Hepatocyte (in vitro differentiated cells): ENCODE results near the gene TTC8. TPM values are rescaled to one million over a fixed set of nuclear protein-coding genes. Genes with fewer than 3 reads are reported as not detected.

Experiments used
- DNase-seq: peaks from one replicate; pipeline ENCODE4 v3.0.0-alpha.2; 2016; ENCODE audit warnings: low spot score
- H2AFZ ChIP-seq: fragments of 200-600 bp; sonication (generic); 2 replicates; pipeline ENCODE4 v1.6.0; 2016; ENCODE audit warnings: antibody characterized with exemption, mild to moderate bottlenecking
- H3K27ac ChIP-seq: fragments of 200-600 bp; sonication (generic); 2 replicates; pipeline ENCODE4 v1.5.1; 2016; ENCODE audit warnings: mild to moderate bottlenecking
- H3K27me3 ChIP-seq: fragments of 200-600 bp; sonication (generic); 2 replicates; pipeline ENCODE4 v1.6.1; 2016
- H3K36me3 ChIP-seq: fragments of 200-600 bp; sonication (generic); replicated peaks from 2 replicates; pipeline ENCODE4 v1.5.1; 2016; ENCODE audit warnings: low read depth; ENCODE audit not compliant: insufficient read depth
- H3K4me1 ChIP-seq: fragments of 200-600 bp; sonication (generic); 2 replicates; pipeline ENCODE4 v1.5.1; 2016; ENCODE audit warnings: mild to moderate bottlenecking, moderate library complexity; ENCODE audit not compliant: insufficient read depth
- H3K4me2 ChIP-seq: fragments of 200-600 bp; sonication (generic); 2 replicates; pipeline ENCODE4 v1.6.0; 2016
- H3K4me3 ChIP-seq: fragments of 200-600 bp; sonication (generic); 2 replicates; pipeline ENCODE4 v1.5.1; 2016; ENCODE audit warnings: mild to moderate bottlenecking
- H3K79me2 ChIP-seq: fragments of 200-600 bp; sonication (generic); 2 replicates; pipeline ENCODE4 v1.6.0; 2017; ENCODE audit warnings: mild to moderate bottlenecking
- H3K9me2 ChIP-seq: fragments of 200-600 bp; sonication (generic); replicated peaks from 2 replicates; pipeline ENCODE4 v1.6.0; 2017; ENCODE audit warnings: mild to moderate bottlenecking; ENCODE audit not compliant: insufficient read depth
- H3K9me3 ChIP-seq: fragments of 200-600 bp; sonication (generic); 2 replicates; pipeline ENCODE4 v1.5.1; 2016; ENCODE audit warnings: low read depth, mild to moderate bottlenecking
- H4K20me1 ChIP-seq: fragments of 200-600 bp; sonication (generic); 2 replicates; pipeline ENCODE4 v1.6.0; 2016; ENCODE audit warnings: mild to moderate bottlenecking; ENCODE audit not compliant: insufficient read depth, poor library complexity, severe bottlenecking
- CTCF ChIP-seq: fragments of 200-600 bp; sonication (generic); IDR thresholded peaks from 2 replicates; pipeline ENCODE4 v1.5.1; 2016; ENCODE audit warnings: antibody characterized with exemption, mild to moderate bottlenecking; ENCODE audit not compliant: poor library complexity
- EZH2 ChIP-seq: fragments of 200-600 bp; sonication (generic); IDR thresholded peaks from 2 replicates; pipeline ENCODE4 v1.6.1; 2016; ENCODE audit warnings: antibody characterized with exemption, mild to moderate bottlenecking, borderline replicate concordance
- EZH2phosphoT487 ChIP-seq: fragments of 200-600 bp; sonication (generic); IDR thresholded peaks from one replicate; pipeline ENCODE4 v1.6.1; 2018; ENCODE audit warnings: antibody characterized with exemption, mild to moderate bottlenecking, low read depth, moderate library complexity; ENCODE audit not compliant: unreplicated experiment, severe bottlenecking
- WGBS: methylation state at CpG from one replicate; pipeline ENCODE4 v1.1.6; 2016; ENCODE audit warnings: low lambda C conversion rate; ENCODE audit errors: missing lambda C conversion rate; 5-methylcytosine and 5-hydroxymethylcytosine counted together
- polyA plus RNA-seq: library from polyadenylated mRNA; unstranded; fragments of >200 nt; fragmentation: Nextera tagmentation; extraction: Ambion mirVana; gene quantifications from 2 replicates; pipeline ENCODE4 v1.2.1, GENCODE V29; 2016
- total RNA-seq: library from RNA; depleted of rRNA; stranded (reverse); fragments of >200 nt; gene quantifications from 2 replicates; pipeline ENCODE4 v1.2.3, GENCODE V29; 2014

Gene TTC8
- total and polyA plus RNA-seq, 2 experiments from 2014 or later: 23.0 to 25.6 TPM

GRCh38 chr14:88790501-88791251 lies 33.8 kb upstream of the TTC8 start:
- H4K20me1 ChIP-seq: no peaks in the 10 kb centered on the region
- TF ChIP-seq CTCF (no peak), EZH2phosphoT487 (no peak), EZH2 (no peak)
- no peaks in the 10 kb centered on the region for H3K9me2 ChIP-seq
- H3K27me3 ChIP-seq: peaks cover 24% of the 10 kb centered on the region
- H3K4me3 ChIP-seq: no peak overlapping the region
- H3K4me1 ChIP-seq: peaks cover 4% of the 10 kb centered on the region
- H2AFZ ChIP-seq: no peak overlapping the region
- no peak overlapping the region for H3K27ac ChIP-seq
- H3K4me2 ChIP-seq: no peak overlapping the region
- no peaks in the 10 kb centered on the region for H3K9me3 ChIP-seq
- H3K36me3 ChIP-seq: no peaks in the 10 kb centered on the region
- DNase-seq: no peak
- no peaks in the 10 kb centered on the region for H3K79me2 ChIP-seq
- WGBS: 78% methylated on average over 5 of the region's 5 CpGs

DNA sequence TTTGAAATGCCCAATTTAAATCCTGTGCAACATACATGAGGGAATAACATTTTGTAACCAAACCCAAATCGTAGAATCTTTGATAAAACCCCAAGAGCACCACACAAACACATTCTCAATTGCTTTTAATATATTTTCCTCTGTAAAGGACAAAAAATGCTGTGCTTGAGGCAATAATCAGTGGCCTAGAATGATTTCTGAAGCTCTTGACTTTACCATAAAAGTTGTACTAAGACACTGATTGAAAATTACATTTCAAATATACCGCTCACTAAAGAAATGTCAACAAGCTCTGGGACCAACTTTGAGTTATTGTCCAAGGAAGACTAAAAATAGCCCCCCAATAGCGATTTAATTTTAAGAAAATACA lies 33.2 kb upstream of the TTC8 start:
- peak overlapping the region; percentile 89 for H3K4me2 ChIP-seq
- no peaks in the 10 kb centered on the region for H3K36me3 ChIP-seq
- H3K9me2 ChIP-seq: no peaks in the 10 kb centered on the region
- H3K27ac ChIP-seq: no peak overlapping the region
- no peak for DNase-seq
- 72% methylated on average over 3 of the region's 3 CpGs for WGBS
- TF ChIP-seq EZH2phosphoT487: no peak
- peaks cover 4% of the 10 kb centered on the region for H3K4me1 ChIP-seq
- no peaks in the 10 kb centered on the region for H3K9me3 ChIP-seq
- no peaks in the 10 kb centered on the region for H3K79me2 ChIP-seq
- H3K27me3 ChIP-seq: peaks cover 24% of the 10 kb centered on the region
- H2AFZ ChIP-seq: peak overlapping the region; percentile 72
- no peak overlapping the region for H3K4me3 ChIP-seq
- H4K20me1 ChIP-seq: no peaks in the 10 kb centered on the region

DNA sequence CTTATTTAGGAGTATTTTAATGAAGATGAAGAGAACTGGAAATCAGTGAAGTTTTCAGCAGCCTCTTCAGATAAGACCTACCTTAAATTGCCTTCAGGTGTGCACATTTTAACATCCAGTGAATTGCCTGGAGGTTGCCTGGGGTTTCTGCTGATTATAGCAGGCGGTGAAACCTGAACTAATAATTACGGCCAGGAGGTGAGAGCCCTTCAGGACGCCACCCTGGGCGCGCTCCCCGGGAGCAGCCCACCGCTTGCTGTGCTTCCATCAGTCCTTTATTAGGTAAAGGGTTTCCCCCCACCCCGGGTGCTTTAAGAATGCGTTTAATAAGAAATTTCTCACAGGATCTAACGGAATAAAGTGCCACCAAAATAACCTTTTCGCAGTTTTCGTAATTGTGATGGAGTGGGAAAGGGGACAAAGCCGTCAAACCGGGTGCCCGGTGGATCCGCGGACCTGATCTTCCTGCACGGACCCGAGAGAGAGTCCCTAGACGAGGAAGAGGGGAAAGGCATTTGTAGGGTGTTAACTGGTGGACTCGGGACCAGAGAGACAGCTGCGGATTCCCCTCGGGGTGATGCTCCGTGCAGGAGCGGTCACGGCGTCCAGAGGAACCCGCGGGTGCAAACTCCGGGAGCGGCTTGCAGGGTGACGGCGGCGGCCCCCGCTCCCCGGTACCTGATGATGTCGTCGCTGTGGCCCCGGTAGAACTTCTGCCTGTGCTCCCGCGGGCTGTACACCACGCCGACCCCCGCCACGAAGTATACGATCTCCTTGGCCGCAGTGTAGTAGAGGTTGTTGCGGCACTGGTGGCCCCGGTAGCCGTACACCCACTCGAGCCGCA lies 32.6 kb upstream of the TTC8 start:
- Histone ChIP-seq H3K9me2 (no peaks in the 10 kb centered on the region), H3K4me2 (peak overlapping the region; percentile 89), H3K79me2 (no peaks in the 10 kb centered on the region), H4K20me1 (no peaks in the 10 kb centered on the region), H3K36me3 (no peaks in the 10 kb centered on the region), H3K4me3 (peak overlapping the region; percentile 95), H3K27me3 (peaks cover 24% of the 10 kb centered on the region), H3K4me1 (peaks cover 4% of the 10 kb centered on the region), H2AFZ (peak overlapping the region; percentile 72), H3K27ac (no peak overlapping the region), H3K9me3 (no peaks in the 10 kb centered on the region)
- TF ChIP-seq EZH2: no peak
- no peak for TF ChIP-seq EZH2phosphoT487
- no peak for TF ChIP-seq CTCF
- 4% methylated on average over 46 of the region's 52 CpGs for WGBS
- peak; percentile 15 for DNase-seq
